ENCODE data around the gene GALNT17. TPM values are rescaled to one million over a fixed set of nuclear protein-coding genes. Genes with fewer than 3 reads are reported as not detected.

GALNT17 gene
- total RNA-seq, 3 donors from 2014 or later, result 1.2 to 9.9 (median 3.3) TPM

- Histone ChIP-seq H3K27me3 (no peaks in the 10 kb centered on the region), H3K9me3 (no peaks in the 10 kb centered on the region), H3K27ac (no peak overlapping the region), H3K4me3 (no peak overlapping the region), H3K36me3 (no peaks in the 10 kb centered on the region), H3K4me1 (no peaks in the 10 kb centered on the region)
- no peak for DNase-seq (ENCODE audit: low spot score in 2 of 2)
- intact Hi-C loops (cut with DNase I; ENCODE audit: low total_unique reads), result no loop called here
- TF ChIP-seq POLR2A (IDR thresholded peaks at IDR 0.05), result no peak
- no peak for TF ChIP-seq POLR2AphosphoS5 (IDR thresholded peaks at IDR 0.05)
- TF ChIP-seq CTCF (IDR thresholded peaks at IDR 0.05), result no peak
Measured at GRCh38 chr7:71687831-71688599, 556.1 kb downstream of the GALNT17 start.

- Histone ChIP-seq H3K4me1 (no peaks in the 10 kb centered on the region), H3K27me3 (no peaks in the 10 kb centered on the region), H3K36me3 (no peaks in the 10 kb centered on the region), H3K4me3 (no peak overlapping the region), H3K9me3 (no peaks in the 10 kb centered on the region), H3K27ac (no peak overlapping the region)
- DNase-seq (ENCODE audit: low spot score in 2 of 2), result no peak
- no peak for TF ChIP-seq POLR2A (IDR thresholded peaks at IDR 0.05)
- TF ChIP-seq CTCF (IDR thresholded peaks at IDR 0.05), result no peak
- TF ChIP-seq POLR2AphosphoS5 (IDR thresholded peaks at IDR 0.05), result no peak
- intact Hi-C loops (cut with DNase I; ENCODE audit: low total_unique reads), result no loop called here
Measured at GRCh38 chr7:71691538-71691937, 559.6 kb downstream of the GALNT17 start.

GRCh38 chr7:71694665-71695064 lies 562.7 kb downstream of the GALNT17 start:
- H3K27ac ChIP-seq, result no peak overlapping the region
- intact Hi-C loops (cut with DNase I; ENCODE audit: low total_unique reads), result no loop called here

DNA sequence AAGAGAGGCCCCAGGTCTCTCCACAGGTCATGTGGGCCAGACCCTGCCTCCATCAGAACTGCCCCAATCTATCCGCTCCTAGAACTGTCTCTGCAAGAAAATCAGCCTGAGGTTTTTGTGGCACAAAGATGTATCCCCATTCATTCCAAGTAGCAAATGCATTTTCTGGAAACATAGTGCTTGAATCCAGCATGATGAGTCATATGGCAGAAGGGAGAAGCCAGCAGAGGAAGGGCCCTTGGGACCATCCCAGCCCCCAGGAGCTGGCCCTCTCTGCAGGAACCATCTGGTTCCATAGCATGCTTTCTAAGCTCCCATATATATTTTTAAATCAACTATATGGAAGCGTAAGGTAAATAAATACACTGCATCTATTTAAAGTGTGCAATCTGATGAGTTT lies 563.2 kb downstream of the GALNT17 start:
- TF ChIP-seq CTCF (IDR thresholded peaks at IDR 0.05), result no peak

More at GRCh38 chr7:71694665-71695064, 562.7 kb downstream of the GALNT17 start:
- peaks cover 0 to 11% of the 10 kb centered on the region in 2 donors for H3K9me3 ChIP-seq
- H3K4me3 ChIP-seq, result no peak overlapping the region
- H3K4me1 ChIP-seq, result no peaks in the 10 kb centered on the region
- no peaks in the 10 kb centered on the region for H3K36me3 ChIP-seq
- DNase-seq (ENCODE audit: low spot score in 2 of 2), result no peak
- H3K27me3 ChIP-seq, result no peaks in the 10 kb centered on the region
- TF ChIP-seq POLR2AphosphoS5 (IDR thresholded peaks at IDR 0.05), result no peak
- no peak for TF ChIP-seq CTCF (IDR thresholded peaks at IDR 0.05)
- TF ChIP-seq POLR2A (IDR thresholded peaks at IDR 0.05), result no peak

GRCh38 chr7:71696511-71696910 lies 564.6 kb downstream of the GALNT17 start:
- Histone ChIP-seq H3K36me3 (no peaks in the 10 kb centered on the region), H3K27me3 (no peaks in the 10 kb centered on the region), H3K9me3 (peaks cover 0 to 11% of the 10 kb centered on the region in 2 donors), H3K4me1 (no peaks in the 10 kb centered on the region), H3K4me3 (no peak overlapping the region), H3K27ac (no peak overlapping the region)
- TF ChIP-seq CTCF (IDR thresholded peaks at IDR 0.05) (no peak), POLR2A (IDR thresholded peaks at IDR 0.05) (no peak), POLR2AphosphoS5 (IDR thresholded peaks at IDR 0.05) (no peak)
- DNase-seq (ENCODE audit: low spot score in 2 of 2), result no peak
- intact Hi-C loops (cut with DNase I; ENCODE audit: low total_unique reads), result no loop called here

More for the DNA sequence above, 563.2 kb downstream of the GALNT17 start:
- Histone ChIP-seq H3K4me1 (no peaks in the 10 kb centered on the region), H3K9me3 (peaks cover 0 to 11% of the 10 kb centered on the region in 2 donors), H3K27ac (no peak overlapping the region), H3K4me3 (no peak overlapping the region), H3K27me3 (no peaks in the 10 kb centered on the region), H3K36me3 (no peaks in the 10 kb centered on the region)
- no peak for DNase-seq (ENCODE audit: low spot score in 2 of 2)
- intact Hi-C loops (cut with DNase I; ENCODE audit: low total_unique reads), result no loop called here

Data from breast epithelium (tissue), 4 donors.